NCI-H1930 (cell line): ENCODE results near the gene NRP2.

Experiments used
- DNase-seq, 2 experiments: peaks; one replicate each; lab custom pipeline; 2025; lab: John Stamatoyannopoulos, UW

Gene NRP2

DNA sequence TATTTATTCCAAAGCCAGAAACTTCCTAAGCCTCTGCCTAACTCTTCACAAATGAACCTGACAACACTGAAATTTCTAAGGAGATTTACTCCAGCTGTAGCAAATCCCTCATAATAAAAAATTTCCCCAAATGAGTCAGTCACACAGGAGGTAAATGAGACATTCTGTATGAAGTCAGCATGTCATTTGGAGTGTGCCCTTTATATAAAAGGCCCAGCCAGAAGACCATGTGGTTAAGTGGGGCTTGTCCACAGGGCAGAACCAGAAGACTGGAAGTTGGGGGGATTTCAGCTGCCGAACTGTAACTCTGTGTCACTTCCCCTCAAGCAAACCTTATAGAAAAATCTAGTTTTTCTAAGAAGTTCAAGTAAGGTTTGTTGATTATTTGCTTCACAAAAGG, 30.2 kb downstream of the NRP2 start:
- DNase-seq: no peak

DNA sequence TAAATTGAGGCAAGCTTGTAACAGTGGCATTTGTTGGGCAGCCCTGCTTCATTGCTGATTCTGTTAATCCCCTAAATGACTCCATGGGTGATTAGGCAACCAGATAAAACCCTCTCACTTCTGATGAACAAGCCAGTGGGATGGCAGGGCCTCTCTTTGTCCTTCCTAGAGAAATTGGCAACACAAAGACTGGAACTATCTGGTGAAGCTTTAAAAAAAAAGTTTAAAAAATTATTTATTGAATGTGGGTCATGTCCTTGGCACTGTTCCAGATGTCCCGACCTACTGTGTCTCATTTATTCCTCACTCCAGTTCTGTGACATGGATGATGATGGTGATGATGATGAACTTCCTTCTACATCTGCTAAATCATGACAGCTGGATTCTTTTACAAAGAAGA, 30.8 kb downstream of the NRP2 start:
- no peak for DNase-seq

- no peak for DNase-seq
Measured at GRCh38 chr2:205714058-205714776, 31.9 kb downstream of the NRP2 start.

GRCh38 chr2:205714789-205715720, 32.8 kb downstream of the NRP2 start:
- DNase-seq: no peak

DNA sequence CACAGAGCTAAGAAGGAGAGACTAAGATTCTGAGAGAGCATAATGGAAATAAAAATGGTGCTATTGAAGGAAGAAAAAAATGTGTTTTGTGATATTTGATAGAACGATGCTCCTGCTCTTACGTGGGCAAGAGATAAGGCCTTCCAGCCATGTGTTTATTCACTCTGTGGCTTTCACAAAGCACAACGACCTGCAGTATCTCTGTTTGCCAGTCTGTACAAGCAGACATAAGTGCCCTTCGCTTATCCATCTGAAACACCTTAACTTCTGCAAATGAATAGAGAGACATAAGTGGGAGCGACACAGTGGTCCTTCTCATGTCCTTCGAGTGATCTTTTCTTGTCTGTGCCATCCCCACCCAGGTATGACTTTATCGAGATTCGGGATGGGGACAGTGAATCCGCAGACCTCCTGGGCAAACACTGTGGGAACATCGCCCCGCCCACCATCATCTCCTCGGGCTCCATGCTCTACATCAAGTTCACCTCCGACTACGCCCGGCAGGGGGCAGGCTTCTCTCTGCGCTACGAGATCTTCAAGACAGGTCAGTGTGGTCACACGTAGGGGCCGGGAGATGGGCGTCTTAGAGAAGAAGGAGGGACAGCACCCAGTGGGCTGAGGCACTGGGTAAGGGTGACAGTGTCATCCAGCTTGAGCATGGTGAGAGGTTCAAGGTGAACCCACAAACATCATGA, 33.7 kb downstream of the NRP2 start:
- no peak for DNase-seq

DNA sequence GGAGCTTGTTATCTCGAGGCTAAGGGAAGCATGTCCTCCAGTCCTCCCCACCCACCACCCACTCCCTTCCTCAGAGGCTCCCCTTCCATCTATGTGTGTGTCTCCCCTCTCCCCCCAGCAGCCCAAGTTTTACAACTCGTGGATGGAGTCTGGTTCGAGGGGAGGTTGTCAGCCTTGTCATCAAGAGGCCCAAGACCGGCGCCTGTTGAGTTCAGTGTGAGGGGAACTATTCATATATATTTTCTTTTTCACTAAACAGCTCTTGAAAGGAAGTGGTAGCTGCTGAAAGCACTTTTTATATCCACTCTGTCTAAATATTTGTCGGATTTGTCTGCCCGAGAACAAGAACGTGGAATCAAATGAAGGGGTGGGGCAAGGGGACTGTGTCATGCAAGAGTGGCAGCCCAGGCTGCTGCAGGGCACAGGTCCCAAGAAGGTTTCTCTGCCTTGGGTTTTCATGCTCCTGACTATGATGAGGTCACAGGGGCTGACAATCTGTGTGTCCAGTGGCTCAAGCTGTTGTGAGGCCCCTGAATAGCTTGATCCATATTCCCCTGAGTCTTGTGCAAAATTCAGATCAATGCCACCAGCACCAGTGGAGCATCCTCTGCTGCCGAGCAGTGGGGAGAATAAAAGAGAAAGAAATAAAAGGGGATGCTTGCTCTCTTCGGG, 35.0 kb downstream of the NRP2 start:
- DNase-seq: no peak

GRCh38 chr2:205717999-205718398, 35.7 kb downstream of the NRP2 start:
- no peak for DNase-seq

DNA sequence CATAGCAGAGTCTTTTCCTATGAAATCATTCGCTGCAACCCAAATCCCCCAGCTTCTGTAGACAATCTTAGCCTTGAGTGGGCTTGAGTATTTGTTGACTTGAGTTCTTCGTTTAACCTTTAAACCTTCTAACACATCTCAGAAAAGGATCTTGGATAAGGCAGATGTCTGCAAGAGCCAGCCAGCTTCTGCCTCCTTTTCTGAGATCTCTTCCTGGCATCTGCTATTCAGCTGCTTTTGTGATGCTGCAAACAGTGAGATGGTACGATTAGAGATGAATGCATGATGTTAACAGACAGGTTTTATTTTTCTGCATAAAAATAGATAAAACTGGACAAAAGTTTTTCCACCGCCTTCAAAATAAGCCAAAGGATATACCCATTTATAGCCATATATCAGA, 37.5 kb downstream of the NRP2 start:
- no peak for DNase-seq

DNA sequence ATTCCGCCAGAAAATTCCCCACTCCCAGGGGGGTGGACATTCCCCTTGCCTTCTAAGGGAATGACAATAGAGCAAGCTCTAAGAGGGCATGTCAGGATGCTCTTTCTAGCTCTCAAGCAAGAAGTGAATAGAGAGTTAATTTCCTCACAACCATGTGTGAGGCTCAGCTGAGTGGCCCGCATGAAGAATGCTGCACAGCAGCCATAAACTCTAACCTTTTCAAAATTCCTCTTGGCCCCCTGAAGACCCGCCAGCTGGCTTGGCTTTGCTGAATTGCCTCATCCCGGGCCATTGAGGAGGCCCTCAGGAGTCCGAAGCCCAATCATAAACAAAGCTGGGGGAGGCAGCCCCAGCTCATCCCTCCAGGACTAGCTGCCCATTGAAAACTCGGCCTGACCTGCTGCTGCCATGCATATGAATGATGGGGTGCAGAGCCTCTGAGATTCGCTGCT, 38.2 kb downstream of the NRP2 start:
- no peak for DNase-seq

DNA sequence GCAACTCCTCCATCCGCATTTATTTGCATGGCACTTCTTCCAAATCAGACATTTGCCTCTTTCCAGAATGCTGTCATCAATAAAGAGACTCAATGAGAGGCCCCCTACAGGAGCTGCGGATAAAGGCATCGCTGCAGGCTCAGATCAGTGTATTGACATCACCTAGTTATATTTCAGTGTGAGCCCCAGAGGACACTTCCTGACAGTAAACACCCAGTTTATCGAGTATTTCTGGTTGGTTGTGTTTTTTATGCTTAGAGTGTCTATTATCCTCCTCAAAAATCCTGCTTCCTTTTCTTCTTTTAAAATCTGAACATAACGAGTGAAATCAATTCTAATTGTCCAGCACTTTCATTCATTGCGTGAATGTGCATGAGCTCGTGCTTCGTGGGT, 38.8 kb downstream of the NRP2 start:
- DNase-seq: no peak

GRCh38 chr2:205722283-205722918, 40.1 kb downstream of the NRP2 start:
- DNase-seq: no peak

DNA sequence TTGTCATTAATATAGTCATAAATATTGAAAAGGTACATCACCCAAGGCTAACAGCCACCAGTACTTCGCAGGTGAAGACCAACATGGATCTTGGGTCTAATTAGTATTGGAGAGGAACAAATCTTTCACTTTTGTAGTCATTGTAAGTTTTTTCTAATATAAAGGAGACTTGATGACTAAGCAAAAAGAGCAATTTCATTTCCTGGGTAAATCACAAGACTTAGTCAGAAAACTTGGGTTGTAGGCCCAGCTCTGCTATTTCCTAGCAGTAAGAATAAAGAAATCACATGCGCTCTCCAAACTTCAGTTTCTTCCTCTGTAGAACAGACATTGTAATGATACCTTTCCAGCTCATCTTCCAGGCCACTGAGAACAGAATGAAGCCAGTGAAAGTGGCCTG, 40.9 kb downstream of the NRP2 start:
- no peak for DNase-seq

DNA sequence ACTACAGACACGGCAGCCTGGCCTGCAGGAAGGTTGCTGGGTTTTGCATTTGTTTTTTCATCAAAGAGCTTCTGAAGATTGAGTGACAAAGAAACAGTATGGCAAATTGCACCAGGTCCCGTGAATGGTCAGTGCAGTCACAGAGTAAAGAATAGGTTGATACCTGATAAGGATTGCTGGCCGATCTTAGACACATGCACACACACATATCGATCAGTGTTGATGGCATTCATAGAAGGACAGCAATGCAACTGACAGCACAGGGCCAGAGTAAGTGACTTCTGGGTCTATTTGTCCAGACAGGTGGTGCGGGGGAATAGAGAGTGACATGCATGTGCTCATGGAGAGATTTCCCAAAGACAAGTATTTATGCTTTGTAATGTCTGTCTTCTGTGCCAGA, 42.8 kb downstream of the NRP2 start:
- no peak for DNase-seq

GRCh38 chr2:205726506-205726905, 44.2 kb downstream of the NRP2 start:
- DNase-seq: no peak

GRCh38 chr2:205727174-205727573, 44.9 kb downstream of the NRP2 start:
- DNase-seq: no peak

GRCh38 chr2:205728366-205728765, 46.1 kb downstream of the NRP2 start:
- DNase-seq: no peak

GRCh38 chr2:205730191-205730590, 47.9 kb downstream of the NRP2 start:
- DNase-seq: no peak

DNA sequence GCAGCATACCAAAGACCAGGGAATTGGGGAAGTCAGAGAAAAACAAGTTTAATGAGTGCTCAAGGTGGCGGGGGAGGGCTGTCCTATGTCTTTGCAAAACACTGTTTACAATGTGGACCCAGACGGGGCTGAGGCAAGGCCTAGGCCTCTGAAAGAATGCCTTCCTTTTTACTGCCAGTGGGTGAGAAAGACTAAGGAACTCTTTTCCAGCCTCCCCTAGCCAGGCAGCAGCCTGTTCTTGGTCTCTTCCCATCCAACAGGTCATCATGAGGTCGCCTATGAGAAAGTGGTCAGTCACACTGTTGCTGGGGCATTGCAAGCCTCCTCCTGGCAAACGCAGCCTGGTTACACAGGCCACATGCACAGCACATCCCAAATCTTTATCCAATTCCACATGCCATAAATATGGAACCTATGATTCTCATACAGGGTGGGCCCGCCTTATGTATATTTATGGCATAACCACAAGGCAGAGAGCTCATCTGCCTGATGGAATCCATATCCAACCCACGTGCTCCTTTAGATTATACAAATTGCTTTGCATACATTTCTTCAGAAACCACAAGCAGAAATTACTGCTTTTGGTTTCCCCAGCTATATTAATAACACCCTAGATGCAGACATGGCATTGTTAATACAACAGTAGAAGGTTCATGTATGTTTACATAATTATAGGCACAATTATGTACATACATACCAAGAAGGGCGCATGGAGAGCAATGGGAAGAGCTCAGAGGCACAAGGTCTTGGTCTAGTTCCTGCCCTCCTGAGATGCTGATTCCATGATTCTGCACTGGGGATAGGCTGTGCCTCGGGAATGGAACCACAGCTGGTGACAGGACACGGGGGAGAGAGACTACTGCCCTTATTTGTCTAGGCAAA, 48.6 kb downstream of the NRP2 start:
- DNase-seq: no peak

DNA sequence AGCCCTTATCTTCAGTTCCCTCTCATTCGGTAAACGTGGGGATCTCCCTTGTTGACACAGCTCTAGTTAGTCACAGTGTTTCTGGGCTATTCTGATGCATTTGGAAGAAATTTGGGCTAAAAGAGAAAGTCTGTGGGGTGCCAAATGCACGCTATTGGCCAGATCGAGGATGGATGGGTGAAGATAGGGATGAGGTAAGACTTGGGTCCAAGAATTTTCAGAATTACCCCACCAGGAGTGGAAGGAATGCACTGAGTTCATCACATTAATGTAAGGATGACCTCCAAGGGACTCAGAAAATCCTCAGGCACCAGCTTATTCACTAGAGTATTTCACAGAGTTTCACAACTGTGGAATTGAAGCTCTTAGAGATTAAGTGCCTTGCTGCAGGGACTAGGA, 49.3 kb downstream of the NRP2 start:
- no peak for DNase-seq

DNA sequence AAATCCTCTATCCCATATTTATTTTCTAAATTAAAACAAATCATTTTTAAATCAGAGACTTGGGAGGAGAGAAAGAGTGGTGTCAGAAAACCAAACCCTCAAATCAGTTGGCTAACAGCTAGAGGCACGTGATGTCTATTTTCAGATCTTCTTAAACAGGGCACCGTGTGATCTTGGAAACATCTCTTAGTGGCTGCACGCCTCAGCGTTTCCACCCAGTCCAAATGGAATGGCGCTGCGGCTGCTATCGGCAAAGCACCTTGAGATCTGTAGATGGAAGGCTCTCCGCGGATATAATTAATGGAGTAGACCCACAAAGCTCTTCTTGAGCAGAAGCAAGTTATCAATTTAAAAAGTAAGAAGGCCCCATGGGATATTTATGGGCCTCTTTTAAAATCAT, 50.0 kb downstream of the NRP2 start:
- no peak for DNase-seq

GRCh38 chr2:205733082-205733481, 50.8 kb downstream of the NRP2 start:
- no peak for DNase-seq
